Measurements from ENCODE around the gene ACIN1. TPM values are rescaled to one million over a fixed set of nuclear protein-coding genes. Genes with fewer than 3 reads are reported as not detected.

The ACIN1 gene, protein sequence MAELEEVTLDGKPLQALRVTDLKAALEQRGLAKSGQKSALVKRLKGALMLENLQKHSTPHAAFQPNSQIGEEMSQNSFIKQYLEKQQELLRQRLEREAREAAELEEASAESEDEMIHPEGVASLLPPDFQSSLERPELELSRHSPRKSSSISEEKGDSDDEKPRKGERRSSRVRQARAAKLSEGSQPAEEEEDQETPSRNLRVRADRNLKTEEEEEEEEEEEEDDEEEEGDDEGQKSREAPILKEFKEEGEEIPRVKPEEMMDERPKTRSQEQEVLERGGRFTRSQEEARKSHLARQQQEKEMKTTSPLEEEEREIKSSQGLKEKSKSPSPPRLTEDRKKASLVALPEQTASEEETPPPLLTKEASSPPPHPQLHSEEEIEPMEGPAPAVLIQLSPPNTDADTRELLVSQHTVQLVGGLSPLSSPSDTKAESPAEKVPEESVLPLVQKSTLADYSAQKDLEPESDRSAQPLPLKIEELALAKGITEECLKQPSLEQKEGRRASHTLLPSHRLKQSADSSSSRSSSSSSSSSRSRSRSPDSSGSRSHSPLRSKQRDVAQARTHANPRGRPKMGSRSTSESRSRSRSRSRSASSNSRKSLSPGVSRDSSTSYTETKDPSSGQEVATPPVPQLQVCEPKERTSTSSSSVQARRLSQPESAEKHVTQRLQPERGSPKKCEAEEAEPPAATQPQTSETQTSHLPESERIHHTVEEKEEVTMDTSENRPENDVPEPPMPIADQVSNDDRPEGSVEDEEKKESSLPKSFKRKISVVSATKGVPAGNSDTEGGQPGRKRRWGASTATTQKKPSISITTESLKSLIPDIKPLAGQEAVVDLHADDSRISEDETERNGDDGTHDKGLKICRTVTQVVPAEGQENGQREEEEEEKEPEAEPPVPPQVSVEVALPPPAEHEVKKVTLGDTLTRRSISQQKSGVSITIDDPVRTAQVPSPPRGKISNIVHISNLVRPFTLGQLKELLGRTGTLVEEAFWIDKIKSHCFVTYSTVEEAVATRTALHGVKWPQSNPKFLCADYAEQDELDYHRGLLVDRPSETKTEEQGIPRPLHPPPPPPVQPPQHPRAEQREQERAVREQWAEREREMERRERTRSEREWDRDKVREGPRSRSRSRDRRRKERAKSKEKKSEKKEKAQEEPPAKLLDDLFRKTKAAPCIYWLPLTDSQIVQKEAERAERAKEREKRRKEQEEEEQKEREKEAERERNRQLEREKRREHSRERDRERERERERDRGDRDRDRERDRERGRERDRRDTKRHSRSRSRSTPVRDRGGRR
- polyA plus RNA-seq (ENCODE audit: insufficient read length in 10 of 10) = 100 to 1,000 TPM; 103 to 183 (median 143) TPM
- long read RNA-seq, donor 1, partial matches to known transcripts = 21 of 26 reads
- long read RNA-seq, donor 1, other reads (novel, unspliced or antisense) = 0 of 26 reads
- long read RNA-seq, donor 2, partial matches to known transcripts = 34 of 40 reads
- long read RNA-seq, donor 2, other reads (novel, unspliced or antisense) = 0 of 40 reads
- long read RNA-seq, donor 3 = 0 reads
- long read RNA-seq, donor 4, partial matches to known transcripts = 32 of 35 reads
- long read RNA-seq, donor 4, other reads (novel, unspliced or antisense) = 0 of 35 reads
- long read RNA-seq, donor 5, partial matches to known transcripts = 67 of 71 reads
- long read RNA-seq, donor 5, other reads (novel, unspliced or antisense) = 0 of 71 reads
- long read RNA-seq, donor 6, partial matches to known transcripts = 72 of 79 reads
- long read RNA-seq, donor 6, other reads (novel, unspliced or antisense) = 0 of 79 reads
- long read RNA-seq, donor 7, partial matches to known transcripts = 53 of 59 reads
- long read RNA-seq, donor 7, other reads (novel, unspliced or antisense) = 0 of 59 reads
- long read RNA-seq, donor 8, partial matches to known transcripts = 20 of 21 reads
- long read RNA-seq, donor 8, other reads (novel, unspliced or antisense) = 0 of 21 reads
- long read RNA-seq, donor 9 = 0 reads

DNA sequence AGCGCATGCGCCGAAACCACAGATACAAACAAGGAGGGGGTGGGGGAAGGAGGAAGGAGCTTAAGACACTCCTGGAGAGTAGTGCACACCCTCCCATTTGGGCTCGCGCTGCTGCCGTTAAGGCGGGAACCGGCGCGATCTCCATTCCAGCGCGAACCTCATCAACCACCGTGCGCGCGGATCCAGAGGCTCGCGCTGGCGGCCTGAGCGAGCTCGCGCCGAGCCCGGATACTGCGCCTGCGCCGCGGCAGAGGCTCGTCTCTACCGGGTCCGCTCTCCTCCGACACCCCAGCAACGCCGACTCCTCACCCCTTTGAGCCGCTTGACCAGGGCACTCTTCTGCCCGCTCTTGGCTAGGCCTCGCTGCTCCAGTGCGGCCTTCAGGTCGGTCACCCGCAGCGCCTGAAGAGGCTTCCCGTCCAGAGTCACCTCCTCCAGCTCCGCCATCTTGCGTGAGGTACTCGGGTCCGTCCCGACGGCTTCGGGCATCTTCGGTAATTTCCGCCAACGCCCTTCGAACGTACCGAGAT, at the start of gene ACIN1:
TSS of gene ACIN1 (minus strand) at position 471 of the 530 bp plus-strand sequence. CDS start at position 447, 24 bp downstream.
- peak; percentile 84 to 97 (median 88) for DNase-seq

DNA sequence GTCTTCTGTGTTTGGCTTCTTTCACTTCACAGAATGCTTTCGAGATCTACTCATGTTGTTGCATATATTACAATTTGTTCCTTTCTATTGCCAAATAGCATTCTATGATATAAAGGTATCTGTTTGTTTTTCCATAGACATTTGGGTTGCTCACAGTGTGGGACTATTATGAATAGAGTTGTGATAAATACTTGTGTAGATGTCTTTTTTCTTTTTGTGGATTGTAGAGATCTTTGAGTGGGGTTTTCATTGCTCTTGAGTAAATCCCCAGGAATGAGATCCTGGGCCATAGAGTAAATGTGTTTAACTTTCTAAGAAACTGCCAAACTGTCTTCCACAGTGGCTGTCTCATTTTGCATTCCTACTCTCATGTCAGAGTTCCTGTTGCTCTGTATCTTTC, 49.0 kb upstream of the ACIN1 start:
- DNase-seq = no peak

DNA sequence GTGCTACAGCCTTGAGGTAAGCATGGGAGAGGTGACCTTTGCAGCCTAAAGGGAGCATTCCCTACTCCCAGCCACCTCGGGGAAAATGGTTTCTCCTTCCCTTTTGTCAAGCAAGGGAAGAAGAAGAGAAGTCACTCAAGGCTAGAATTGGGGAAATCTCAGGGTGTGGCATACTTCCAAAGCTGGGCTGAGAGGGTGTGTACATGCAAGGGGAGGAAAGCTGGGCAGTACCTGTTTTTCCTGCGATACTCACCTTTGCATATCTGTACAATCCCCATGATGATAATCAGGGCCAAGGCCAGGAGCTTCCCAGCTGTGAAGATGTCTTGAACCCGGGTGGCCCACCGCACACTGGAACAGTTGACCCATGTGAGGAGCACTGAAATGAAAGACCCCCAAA, 47.9 kb upstream of the ACIN1 start:
- DNase-seq = no peak

DNA sequence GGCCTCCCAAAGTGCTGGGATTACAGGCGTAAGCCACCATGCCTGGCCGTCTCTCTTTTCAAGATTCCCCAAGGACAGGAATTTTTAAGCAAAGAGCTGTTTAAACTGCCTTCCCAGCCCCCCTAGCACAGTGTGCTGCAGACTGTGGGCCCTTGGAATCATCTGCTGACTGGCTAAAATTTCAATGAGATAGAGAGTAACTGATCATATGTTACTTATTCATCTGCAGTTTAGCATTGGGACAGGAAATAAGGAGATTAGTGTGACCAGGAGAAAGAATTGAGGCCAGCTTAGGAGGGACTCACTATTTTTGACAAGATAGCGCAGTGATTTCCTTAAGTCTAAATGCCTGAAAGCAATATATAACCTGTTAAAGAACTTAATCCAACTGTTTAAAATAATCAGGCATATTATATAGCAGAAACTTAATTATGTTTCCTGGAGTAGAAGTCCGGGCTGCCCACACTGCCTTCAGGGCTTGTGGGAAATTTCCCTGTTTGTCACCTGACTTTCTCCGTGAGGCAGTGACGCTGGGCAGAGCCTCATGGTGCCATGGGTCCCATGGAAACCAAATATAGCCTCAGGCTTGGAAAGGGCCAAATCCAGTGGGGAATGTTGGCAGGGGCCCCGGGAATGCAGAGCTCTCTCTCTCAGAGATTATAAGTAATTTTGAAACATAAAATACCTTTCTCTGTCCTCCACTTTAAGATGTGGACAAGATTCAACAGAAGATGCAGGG, 46.9 kb upstream of the ACIN1 start:
- DNase-seq = peak in 2 of 3 donors; percentile 42 to 61

DNA sequence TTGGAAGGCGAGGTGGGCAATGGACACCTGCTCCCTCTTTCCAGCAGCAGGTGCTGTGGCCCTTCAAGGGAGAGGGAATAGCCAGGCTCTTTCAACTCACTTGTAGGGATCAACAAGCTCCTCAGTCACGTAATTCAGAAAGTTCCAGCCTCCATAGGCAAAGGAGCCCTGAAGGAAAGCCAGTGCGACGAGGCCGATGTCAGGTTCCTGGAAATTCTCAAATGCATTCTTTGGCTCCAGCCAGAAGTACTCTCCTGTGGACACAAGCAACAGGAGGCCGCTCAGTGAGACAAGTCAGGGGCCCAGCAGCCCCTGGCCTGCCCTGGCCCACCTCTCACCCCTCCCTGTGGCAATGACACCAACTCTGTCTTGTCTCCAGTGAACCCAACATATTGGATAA, 45.4 kb upstream of the ACIN1 start:
- DNase-seq = no peak

DNA sequence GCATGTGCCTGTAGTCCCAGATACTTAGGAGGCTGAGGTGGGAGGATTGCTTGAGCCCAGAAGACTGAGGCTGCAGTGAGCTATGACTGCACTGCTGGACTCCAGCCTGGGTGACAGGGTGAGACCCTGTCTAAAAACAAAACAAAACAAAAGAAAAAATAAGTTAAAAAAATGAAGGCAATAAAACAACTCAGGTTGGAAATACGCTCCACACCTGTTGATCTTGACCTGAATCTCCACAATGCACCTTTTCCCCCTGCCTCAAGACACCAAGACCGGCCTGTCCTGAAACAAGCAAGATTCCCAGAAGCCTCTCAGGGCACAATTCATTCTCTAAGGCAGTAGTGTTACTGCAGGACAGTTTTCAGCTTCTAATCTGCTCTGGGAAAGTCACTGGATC, 44.9 kb upstream of the ACIN1 start:
- no peak for DNase-seq

DNA sequence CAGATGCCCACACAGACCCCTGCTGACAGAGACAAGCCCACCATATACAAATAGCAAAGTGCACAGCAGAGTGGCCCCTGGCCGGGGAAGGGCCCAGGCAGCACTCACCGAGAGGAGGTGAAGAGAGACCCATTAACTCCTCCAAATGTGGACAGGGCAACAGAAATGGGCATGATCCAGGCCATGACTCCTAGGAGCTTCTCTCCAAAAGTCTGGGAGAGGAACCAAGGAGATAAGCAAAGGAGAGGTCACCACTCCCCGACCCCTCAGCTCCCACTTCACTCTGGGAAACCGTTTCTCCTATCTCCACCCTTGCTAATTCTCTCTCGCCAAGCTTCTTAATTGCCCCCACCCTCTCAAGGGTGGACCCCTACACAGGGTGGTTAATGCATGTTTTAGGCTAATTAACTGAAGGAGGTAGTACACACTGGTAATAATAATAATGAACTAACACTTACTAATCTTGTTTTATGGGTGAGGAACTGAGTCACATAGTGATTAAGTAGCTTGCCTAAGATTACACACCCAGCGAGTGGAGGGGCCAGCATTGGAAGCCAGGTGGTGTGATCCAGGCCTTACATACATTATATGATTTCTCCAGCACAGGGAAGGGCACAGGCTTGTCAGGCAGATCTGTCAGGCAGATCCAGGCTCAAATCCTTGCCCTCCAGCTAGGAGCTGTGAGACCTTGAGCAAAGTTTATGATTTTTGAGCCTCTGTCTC, 43.0 kb upstream of the ACIN1 start:
- no peak for DNase-seq

DNA sequence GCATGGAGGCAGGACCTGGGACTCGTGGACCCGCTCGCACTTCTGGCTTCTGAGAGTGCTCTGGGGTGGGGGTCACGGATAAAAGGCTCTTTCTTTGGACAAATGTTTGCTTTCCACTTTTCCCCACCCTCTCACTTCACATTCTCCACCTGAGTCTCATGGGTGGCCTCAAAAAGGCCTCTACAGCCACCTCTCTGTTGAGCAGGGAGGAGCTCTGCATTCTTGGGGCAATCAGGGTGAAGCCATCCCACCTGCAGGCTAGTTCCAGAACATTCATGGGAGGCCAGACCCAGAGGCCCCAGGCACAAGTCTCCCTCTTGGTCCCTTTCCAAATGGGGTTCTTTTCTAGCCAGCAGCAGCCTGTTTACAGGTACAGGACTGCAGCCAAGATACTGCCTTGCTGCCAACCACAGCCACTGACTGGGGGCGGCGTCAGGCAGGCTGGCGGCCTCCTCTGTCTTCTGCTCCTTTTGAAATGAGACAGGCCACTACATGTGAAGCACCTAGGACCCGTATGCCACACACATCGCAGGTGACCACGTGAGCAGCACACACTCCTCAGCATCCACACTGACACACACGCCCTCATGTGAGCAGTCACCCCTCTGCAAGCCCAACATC, 42.4 kb upstream of the ACIN1 start:
- DNase-seq = no peak

DNA sequence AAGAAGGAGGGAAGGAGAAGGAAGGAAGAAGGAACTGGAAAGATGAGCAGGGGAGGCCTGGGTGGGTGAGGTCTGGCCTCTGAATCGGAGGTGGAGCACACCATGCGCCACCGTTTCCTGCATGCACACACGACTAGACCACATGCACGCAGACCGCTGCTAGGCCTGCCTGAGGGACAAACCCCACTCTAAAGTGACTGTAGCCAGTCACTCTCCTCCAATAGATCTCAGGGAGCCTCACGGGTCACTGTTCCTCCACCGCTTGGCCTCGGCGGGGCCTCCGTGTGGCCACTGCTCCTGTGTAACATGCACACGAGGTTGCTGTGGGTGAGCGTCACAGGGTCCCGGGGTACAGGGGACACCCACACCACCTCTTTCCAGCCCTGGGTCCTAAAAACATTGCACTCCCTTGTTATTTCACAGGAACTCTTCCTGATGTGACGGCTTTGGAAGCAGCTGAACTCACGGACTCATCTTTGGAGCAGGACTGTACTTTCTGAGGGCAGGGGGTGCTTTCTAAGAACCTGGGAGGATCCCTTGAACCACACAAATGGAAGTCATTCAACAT, 41.7 kb upstream of the ACIN1 start:
- no peak for DNase-seq

DNA sequence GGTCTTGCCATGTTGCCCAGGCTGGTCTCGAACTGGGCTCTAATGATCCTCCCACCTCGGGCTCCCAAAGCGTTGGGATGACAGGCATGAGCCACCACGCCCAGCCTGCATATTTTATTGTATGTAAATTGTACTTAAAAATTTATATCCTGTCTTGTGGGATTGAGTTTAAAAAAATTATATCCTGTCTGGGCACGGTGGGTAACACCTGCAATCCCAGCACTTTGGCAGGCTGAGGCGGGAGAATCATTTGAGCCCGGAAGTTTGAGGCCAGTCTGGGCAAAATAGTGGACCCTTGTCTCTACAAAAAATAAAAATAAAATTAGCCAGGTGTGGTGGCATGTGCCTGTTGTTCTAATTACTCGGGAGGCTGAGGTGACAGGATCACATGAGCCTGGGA, 38.0 kb upstream of the ACIN1 start:
- DNase-seq = no peak

DNA sequence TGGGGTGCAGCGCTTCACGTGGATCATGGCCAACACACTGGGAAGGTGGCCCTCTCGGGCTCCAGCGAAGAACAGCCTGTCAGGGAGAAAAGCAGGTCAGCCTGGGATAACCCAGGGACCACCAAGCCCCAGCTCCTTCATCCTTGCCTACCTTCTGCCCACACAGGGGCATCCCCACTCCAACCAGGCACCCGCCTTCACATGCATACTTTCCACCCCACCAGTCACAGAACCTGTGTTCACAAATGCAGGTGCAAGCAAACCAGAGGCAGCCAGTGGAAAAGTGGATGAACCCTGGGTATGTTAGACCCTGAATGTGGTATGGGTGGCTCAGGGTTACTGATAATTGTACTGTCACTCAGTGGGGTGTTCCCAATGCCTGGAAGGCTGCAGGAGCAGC, 36.5 kb upstream of the ACIN1 start:
- no peak for DNase-seq

DNA sequence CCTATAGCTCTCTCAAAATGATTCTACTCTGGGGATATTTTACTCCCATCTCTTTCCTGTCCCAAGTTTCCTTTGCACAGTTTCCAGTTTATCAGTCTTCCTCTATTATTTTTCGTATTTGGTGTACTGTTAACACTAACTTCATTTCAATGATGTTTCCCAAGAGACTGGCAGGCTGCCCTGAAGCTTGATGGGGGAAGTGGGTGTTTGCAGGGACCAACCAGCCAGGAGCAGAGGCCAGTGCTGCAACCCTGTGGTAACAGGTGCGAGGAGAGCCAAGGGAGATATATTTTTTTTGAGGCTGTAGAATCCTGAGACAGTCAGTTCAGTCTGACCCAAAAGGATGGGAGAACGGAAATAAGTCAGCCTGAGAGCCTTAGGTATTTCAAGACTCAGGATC, 35.9 kb upstream of the ACIN1 start:
- no peak for DNase-seq

DNA sequence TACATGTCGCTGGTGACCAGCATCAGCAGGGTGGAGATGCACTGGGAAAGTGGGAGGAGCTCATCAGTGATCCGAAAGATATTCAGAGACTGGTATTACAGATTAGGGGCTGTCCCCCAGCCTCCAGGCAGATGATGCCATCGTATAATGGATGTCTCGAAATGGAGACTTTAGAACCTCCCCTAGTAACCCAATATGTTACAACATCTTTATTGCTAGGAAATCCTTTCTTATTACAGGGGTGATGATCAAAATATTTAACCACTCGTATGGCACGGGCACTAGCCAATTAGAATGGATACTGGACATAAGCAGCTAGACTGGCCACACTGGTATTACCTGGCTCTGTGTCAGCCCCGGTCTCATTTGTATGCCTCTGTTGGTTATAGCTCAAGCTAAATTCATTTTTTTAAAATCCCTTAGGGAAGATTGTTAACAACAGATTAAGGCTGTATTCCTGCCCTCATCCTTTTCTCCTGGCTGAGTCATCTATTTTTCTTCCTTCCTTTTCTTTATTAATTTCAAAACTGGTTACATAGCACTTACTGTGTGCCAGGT, 34.9 kb upstream of the ACIN1 start:
- DNase-seq = no peak

DNA sequence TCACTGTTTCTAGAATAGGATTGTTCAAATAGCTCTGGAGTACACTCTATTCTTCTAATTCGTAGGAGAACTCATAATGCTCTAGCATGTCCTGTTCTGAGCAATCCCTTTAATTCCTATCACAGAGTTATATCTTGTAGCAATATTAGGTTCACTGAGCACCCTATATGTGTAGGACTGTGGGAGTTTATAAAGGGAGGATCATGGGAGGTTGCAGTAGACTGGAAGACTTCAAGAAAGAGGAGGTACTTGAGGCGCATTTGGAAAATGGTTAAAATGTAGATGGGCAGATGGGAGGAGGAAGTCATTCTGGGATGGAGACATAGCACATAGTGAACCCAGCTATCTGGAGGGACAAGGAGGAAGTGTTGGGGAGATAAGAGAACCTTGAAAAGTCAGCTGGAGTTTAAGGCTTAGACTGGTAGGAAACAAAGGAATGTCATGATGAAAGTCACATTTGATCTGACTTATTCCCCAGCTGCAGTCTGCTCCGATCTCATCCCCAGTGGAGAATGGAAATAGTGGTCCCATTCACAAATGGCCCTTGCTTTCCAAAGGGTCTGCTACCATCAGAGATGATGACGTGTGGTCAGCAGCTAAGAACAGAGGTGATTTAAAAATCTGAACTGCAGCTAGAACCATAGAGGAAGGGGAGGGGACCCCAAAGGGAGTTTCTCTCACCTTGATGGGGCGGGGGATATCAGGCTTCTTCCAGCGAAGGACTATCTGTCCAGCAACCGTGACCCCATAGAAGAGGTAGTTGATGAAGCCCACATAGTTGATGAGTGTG, 34.2 kb upstream of the ACIN1 start:
- DNase-seq = no peak

DNA sequence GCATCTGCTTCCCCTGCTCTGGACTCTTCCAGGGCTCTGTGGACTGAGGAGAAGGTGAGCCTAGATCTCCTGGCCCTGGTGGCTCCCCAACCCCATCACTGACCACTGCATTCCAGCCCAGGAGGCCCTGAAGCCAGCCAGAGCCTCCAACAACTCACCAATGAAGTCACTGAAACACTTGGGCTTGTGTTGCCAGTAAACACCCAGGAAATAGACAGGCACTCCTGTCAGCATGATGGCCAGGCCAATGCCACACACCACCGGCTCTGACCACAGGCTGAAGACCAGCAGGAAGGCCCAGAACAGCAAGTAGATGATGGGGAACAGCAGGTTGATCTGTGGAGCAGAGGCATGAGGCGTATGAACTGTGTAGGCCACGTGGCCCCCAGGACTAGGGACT, 32.9 kb upstream of the ACIN1 start:
- DNase-seq = no peak

DNA sequence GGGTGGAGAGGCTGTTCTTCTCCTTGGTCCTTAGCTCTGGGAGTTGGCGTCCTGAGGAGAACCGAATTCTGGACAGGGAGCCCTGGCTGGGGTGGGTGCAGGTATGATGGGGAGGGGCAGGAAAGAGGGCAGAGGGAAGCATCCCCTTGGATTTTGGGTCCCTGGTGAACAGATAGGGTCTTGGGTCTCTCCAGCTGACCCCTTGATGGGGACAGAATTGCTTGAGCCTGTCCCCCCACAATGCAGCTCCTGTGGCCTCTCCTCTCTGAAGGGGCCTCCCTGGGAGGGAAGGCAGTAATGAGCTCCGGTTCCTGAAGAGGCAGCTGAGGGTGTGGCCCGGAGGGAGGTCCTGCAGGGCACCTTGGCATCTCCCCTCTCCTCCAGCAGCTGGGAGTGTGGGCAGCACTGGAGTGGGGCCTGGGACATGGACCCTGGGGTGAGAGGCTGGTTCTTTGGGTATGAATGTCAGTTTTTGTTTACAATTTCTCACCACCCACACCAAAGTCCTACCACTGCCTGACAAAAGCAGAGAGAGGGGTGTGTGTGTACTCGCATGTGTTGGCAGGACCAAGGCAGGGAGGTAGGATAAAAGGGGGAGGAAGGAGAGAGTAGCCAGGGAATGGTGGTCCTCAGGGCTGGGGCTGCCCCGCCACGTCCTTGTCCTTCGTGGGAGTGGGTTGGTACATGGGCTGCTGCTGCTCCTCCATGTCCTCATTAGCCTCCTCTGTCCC, 31.8 kb upstream of the ACIN1 start:
- no peak for DNase-seq

Measured in muscle of back (tissue), 13 donors.